Ishikawa (cell line): Measurements from ENCODE around the gene GCH1.

Experiments used
- CEBPB ChIP-seq: IDR thresholded peaks from 2 replicates; pipeline ENCODE4 v1.6.1; 2012
- CREB1 ChIP-seq: IDR thresholded peaks from 2 replicates; pipeline ENCODE4 v1.6.1; 2012; ENCODE audit warnings: low read depth
- EGR1 ChIP-seq: IDR thresholded peaks from 2 replicates; pipeline ENCODE4 v1.6.1; 2012
- EP300 ChIP-seq: IDR thresholded peaks from 2 replicates; pipeline ENCODE4 v1.6.1; 2012; ENCODE audit warnings: borderline replicate concordance
- FOXM1 ChIP-seq: IDR thresholded peaks from 2 replicates; pipeline ENCODE4 v1.6.1; 2012; ENCODE audit warnings: low read depth, borderline replicate concordance
- MAX ChIP-seq: IDR thresholded peaks from 2 replicates; pipeline ENCODE4 v1.6.1; 2012
- NFIC ChIP-seq: IDR thresholded peaks from 2 replicates; pipeline ENCODE4 v1.6.1; 2012
- RAD21 ChIP-seq: IDR thresholded peaks from 2 replicates; pipeline ENCODE4 v1.6.1; 2012; ENCODE audit warnings: low read depth
- REST ChIP-seq: IDR thresholded peaks from 2 replicates; pipeline ENCODE4 v1.6.1; 2012; ENCODE audit warnings: low read depth, mild to moderate bottlenecking
- TAF1 ChIP-seq: IDR thresholded peaks from 2 replicates; pipeline ENCODE4 v1.6.1; 2012; ENCODE audit warnings: low read depth, mild to moderate bottlenecking
- TCF12 ChIP-seq: IDR thresholded peaks from 2 replicates; pipeline ENCODE4 v1.6.1; 2012; ENCODE audit warnings: low read depth
- TEAD4 ChIP-seq: IDR thresholded peaks from 2 replicates; pipeline ENCODE4 v1.6.1; 2012
- YY1 ChIP-seq: IDR thresholded peaks from 2 replicates; pipeline ENCODE4 v1.6.1; 2012; ENCODE audit warnings: low read depth
- ZBTB7A ChIP-seq: IDR thresholded peaks from 2 replicates; pipeline ENCODE4 v1.6.1; 2012; ENCODE audit warnings: low read depth

GRCh38 chr14:54817506-54817905 lies 85.1 kb downstream of the GCH1 start:
- TF ChIP-seq NFIC (no peak), MAX (no peak), YY1 (no peak), EGR1 (no peak), CEBPB (no peak), REST (no peak), FOXM1 (no peak), CREB1 (no peak), EP300 (no peak), TCF12 (no peak), RAD21 (no peak), TEAD4 (no peak), TAF1 (no peak), ZBTB7A (no peak)
